H1 (cell line): ENCODE measurements around the gene SERGEF. TPM values are rescaled to one million over a fixed set of nuclear protein-coding genes. Genes with fewer than 3 reads are reported as not detected.

Experiments
- polyA plus RNA-seq, 7 experiments: library from polyadenylated mRNA; depleted of rRNA in 3 of 7; stranded (reverse) in 5 of 7; unstranded in 2 of 7; fragments of >200 nt in 5 of 7; fragments of 200-250 nt in 2 of 7; gene quantifications; 1 replicate in 5 of 7; 2 replicates in 1 of 7; 4 replicates in 1 of 7; pipeline versions ENCODE4 v1.2.1 to v1.2.3, GENCODE V29; 2011 to 2013; ENCODE audit warnings: missing spikeins in 2 of 7, mixed read lengths in 2 of 7
- total RNA-seq: library from RNA; stranded (reverse); fragmentation: NEBNext Ultra II Directional; extraction: Animal tissue kit (Norgen Biotek cat#: 25700); gene quantifications from 2 replicates; pipeline ENCODE4 v1.2.1, GENCODE V29; 2021
- TF ChIP-seq, protein P1 (sequence below): fragments of 300-600 bp; sonication (generic); IDR thresholded peaks from 2 replicates; pipeline ENCODE4 v1.7.1; 2012; ENCODE audit warnings: low read length, moderate library complexity, mild to moderate bottlenecking, inconsistent platforms; ENCODE audit not compliant: insufficient replicate concordance

Gene SERGEF
- total and polyA plus RNA-seq, 2 of the 8 experiments (the other 6 are each of a cell fraction or from before 2014, with no cell fraction given): 16.6 to 28.8 TPM

DNA sequence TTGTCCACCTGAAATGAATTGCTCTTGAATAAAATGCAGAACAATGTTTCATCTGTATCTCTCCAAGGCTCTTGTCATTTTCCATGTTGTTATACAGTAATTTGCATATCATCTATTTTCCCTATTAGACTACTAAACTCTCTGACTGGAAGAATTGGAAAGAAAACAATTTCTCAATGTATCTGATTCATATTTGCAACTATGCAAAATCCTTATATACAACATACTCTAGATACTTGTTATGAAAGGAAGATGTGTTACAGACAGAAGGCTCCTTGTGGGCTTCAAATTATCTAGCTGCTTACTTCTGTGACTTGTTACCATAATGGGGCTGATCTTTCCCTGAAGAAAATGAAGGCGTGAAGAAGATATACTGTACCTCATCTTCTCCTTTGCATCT lies 9.6 kb upstream of the SERGEF start (continued):
- TF ChIP-seq, protein P1, sequence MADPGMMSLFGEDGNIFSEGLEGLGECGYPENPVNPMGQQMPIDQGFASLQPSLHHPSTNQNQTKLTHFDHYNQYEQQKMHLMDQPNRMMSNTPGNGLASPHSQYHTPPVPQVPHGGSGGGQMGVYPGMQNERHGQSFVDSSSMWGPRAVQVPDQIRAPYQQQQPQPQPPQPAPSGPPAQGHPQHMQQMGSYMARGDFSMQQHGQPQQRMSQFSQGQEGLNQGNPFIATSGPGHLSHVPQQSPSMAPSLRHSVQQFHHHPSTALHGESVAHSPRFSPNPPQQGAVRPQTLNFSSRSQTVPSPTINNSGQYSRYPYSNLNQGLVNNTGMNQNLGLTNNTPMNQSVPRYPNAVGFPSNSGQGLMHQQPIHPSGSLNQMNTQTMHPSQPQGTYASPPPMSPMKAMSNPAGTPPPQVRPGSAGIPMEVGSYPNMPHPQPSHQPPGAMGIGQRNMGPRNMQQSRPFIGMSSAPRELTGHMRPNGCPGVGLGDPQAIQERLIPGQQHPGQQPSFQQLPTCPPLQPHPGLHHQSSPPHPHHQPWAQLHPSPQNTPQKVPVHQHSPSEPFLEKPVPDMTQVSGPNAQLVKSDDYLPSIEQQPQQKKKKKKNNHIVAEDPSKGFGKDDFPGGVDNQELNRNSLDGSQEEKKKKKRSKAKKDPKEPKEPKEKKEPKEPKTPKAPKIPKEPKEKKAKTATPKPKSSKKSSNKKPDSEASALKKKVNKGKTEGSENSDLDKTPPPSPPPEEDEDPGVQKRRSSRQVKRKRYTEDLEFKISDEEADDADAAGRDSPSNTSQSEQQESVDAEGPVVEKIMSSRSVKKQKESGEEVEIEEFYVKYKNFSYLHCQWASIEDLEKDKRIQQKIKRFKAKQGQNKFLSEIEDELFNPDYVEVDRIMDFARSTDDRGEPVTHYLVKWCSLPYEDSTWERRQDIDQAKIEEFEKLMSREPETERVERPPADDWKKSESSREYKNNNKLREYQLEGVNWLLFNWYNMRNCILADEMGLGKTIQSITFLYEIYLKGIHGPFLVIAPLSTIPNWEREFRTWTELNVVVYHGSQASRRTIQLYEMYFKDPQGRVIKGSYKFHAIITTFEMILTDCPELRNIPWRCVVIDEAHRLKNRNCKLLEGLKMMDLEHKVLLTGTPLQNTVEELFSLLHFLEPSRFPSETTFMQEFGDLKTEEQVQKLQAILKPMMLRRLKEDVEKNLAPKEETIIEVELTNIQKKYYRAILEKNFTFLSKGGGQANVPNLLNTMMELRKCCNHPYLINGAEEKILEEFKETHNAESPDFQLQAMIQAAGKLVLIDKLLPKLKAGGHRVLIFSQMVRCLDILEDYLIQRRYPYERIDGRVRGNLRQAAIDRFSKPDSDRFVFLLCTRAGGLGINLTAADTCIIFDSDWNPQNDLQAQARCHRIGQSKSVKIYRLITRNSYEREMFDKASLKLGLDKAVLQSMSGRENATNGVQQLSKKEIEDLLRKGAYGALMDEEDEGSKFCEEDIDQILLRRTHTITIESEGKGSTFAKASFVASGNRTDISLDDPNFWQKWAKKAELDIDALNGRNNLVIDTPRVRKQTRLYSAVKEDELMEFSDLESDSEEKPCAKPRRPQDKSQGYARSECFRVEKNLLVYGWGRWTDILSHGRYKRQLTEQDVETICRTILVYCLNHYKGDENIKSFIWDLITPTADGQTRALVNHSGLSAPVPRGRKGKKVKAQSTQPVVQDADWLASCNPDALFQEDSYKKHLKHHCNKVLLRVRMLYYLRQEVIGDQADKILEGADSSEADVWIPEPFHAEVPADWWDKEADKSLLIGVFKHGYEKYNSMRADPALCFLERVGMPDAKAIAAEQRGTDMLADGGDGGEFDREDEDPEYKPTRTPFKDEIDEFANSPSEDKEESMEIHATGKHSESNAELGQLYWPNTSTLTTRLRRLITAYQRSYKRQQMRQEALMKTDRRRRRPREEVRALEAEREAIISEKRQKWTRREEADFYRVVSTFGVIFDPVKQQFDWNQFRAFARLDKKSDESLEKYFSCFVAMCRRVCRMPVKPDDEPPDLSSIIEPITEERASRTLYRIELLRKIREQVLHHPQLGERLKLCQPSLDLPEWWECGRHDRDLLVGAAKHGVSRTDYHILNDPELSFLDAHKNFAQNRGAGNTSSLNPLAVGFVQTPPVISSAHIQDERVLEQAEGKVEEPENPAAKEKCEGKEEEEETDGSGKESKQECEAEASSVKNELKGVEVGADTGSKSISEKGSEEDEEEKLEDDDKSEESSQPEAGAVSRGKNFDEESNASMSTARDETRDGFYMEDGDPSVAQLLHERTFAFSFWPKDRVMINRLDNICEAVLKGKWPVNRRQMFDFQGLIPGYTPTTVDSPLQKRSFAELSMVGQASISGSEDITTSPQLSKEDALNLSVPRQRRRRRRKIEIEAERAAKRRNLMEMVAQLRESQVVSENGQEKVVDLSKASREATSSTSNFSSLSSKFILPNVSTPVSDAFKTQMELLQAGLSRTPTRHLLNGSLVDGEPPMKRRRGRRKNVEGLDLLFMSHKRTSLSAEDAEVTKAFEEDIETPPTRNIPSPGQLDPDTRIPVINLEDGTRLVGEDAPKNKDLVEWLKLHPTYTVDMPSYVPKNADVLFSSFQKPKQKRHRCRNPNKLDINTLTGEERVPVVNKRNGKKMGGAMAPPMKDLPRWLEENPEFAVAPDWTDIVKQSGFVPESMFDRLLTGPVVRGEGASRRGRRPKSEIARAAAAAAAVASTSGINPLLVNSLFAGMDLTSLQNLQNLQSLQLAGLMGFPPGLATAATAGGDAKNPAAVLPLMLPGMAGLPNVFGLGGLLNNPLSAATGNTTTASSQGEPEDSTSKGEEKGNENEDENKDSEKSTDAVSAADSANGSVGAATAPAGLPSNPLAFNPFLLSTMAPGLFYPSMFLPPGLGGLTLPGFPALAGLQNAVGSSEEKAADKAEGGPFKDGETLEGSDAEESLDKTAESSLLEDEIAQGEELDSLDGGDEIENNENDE: no peak
